ENCODE measurements around the gene BRIP1.

BRIP1 gene

GRCh38 chr17:61646482-61646881, 216.8 kb downstream of the BRIP1 start (continued):
- no peak for TF ChIP-seq GLIS3 (CRISPR knock-in tag; IDR thresholded peaks at IDR 0.05)
- no peak for TF ChIP-seq ZFP3 (CRISPR knock-in tag; IDR thresholded peaks at IDR 0.05)
- TF ChIP-seq CSDC2 (CRISPR knock-in tag; IDR thresholded peaks at IDR 0.05), result no peak
- no peak for TF ChIP-seq POU6F1 (CRISPR knock-in tag; IDR thresholded peaks at IDR 0.05; ENCODE audit: borderline replicate concordance, low read depth)
- TF ChIP-seq CSRNP3 (CRISPR knock-in tag; IDR thresholded peaks at IDR 0.05), result no peak
- no peak for TF ChIP-seq ZNF565 (CRISPR knock-in tag; conservative IDR thresholded peaks at IDR 0.05; ENCODE audit: low read depth)
- no peak for TF ChIP-seq SNAI2 (CRISPR knock-in tag; IDR thresholded peaks at IDR 0.05)
- no peak for TF ChIP-seq TCF4 (CRISPR knock-in tag; IDR thresholded peaks at IDR 0.05; ENCODE audit: borderline replicate concordance)

GRCh38 chr17:61645920-61646319, 217.4 kb downstream of the BRIP1 start:
- ATAC-seq, result no peak
- TF ChIP-seq ZC3H10 (CRISPR knock-in tag; IDR thresholded peaks at IDR 0.05), result no peak

- TF ChIP-seq ARNTL (CRISPR knock-in tag; IDR thresholded peaks at IDR 0.05; ENCODE audit: borderline replicate concordance, low read depth), result no peak
- TF ChIP-seq ISL1 (CRISPR knock-in tag; IDR thresholded peaks at IDR 0.05), result no peak
- TF ChIP-seq ZNF70 (CRISPR knock-in tag; IDR thresholded peaks at IDR 0.05), result no peak
- TF ChIP-seq OSR1 (CRISPR knock-in tag; IDR thresholded peaks at IDR 0.05), result no peak
- TF ChIP-seq CSDC2 (CRISPR knock-in tag; IDR thresholded peaks at IDR 0.05), result no peak
- TF ChIP-seq CREB5 (CRISPR knock-in tag; IDR thresholded peaks at IDR 0.05; ENCODE audit: low read depth), result no peak
- TF ChIP-seq ZFP3 (CRISPR knock-in tag; IDR thresholded peaks at IDR 0.05), result no peak
- no peak for TF ChIP-seq TOX (CRISPR knock-in tag; IDR thresholded peaks at IDR 0.05; ENCODE audit: borderline replicate concordance)
- TF ChIP-seq PPARA (CRISPR knock-in tag; IDR thresholded peaks at IDR 0.05; ENCODE audit: borderline replicate concordance), result no peak
- no peak for TF ChIP-seq GLIS3 (CRISPR knock-in tag; IDR thresholded peaks at IDR 0.05)
- TF ChIP-seq ESRRG (CRISPR knock-in tag; IDR thresholded peaks at IDR 0.05), result no peak
- no peak for TF ChIP-seq CSRNP3 (CRISPR knock-in tag; IDR thresholded peaks at IDR 0.05)
- TF ChIP-seq TSHZ2 (CRISPR knock-in tag; IDR thresholded peaks at IDR 0.05), result no peak
- no peak for TF ChIP-seq SNAI2 (CRISPR knock-in tag; IDR thresholded peaks at IDR 0.05)
- TF ChIP-seq PATZ1 (CRISPR knock-in tag; IDR thresholded peaks at IDR 0.05; ENCODE audit: borderline replicate concordance), result no peak
- no peak for ATAC-seq
These were observed 218.2 kb downstream of the BRIP1 start for GRCh38 chr17:61644800-61645774.

Measured in SK-N-SH treated with all-trans-retinoic acid at 6 μM for 48 hours (cell line).